GM03348 (cell line): ENCODE results near the gene PXT1.

ENCODE experiments used
- DNase-seq: peaks from one replicate; pipeline ENCODE4 v3.0.0; 2012; ENCODE audit warnings: low spot score

PXT1 gene

GRCh38 chr6:36387440-36388303 lies 55.0 kb downstream of the PXT1 start, which contains the start of gene ETV7:
Gene ETV7, minus strand, starts transcription at chr6:36387669. Its CDS starts 128 bp downstream, at chr6:36387541.
- DNase-seq, result peak; percentile 63

- peak; percentile 73 for DNase-seq
These were observed 55.9 kb downstream of the PXT1 start for GRCh38 chr6:36386495-36387439.

GRCh38 chr6:36384095-36384494 lies 58.6 kb downstream of the PXT1 start:
- DNase-seq, result no peak

GRCh38 chr6:36383606-36384005 lies 59.0 kb downstream of the PXT1 start:
- no peak for DNase-seq

GRCh38 chr6:36382976-36383375 lies 59.7 kb downstream of the PXT1 start:
- DNase-seq, result no peak

- no peak for DNase-seq
These were observed 60.9 kb downstream of the PXT1 start for GRCh38 chr6:36381502-36382389.

GRCh38 chr6:36380166-36380565 lies 62.5 kb downstream of the PXT1 start:
- no peak for DNase-seq

- DNase-seq, result no peak
These were observed 63.7 kb downstream of the PXT1 start for GRCh38 chr6:36378936-36379335.

GRCh38 chr6:36378243-36378920 lies 64.3 kb downstream of the PXT1 start:
- no peak for DNase-seq

- no peak for DNase-seq
These were observed 65.1 kb downstream of the PXT1 start for GRCh38 chr6:36377594-36377993.

GRCh38 chr6:36376742-36377141 lies 65.9 kb downstream of the PXT1 start:
- no peak for DNase-seq

- no peak for DNase-seq
These were observed 66.5 kb downstream of the PXT1 start for GRCh38 chr6:36376183-36376582.

- no peak for DNase-seq
These were observed 67.0 kb downstream of the PXT1 start for GRCh38 chr6:36375644-36376155.

GRCh38 chr6:36374972-36375371 lies 67.7 kb downstream of the PXT1 start:
- no peak for DNase-seq

GRCh38 chr6:36374194-36374593 lies 68.5 kb downstream of the PXT1 start:
- no peak for DNase-seq

- DNase-seq, result no peak
These were observed 69.2 kb downstream of the PXT1 start for GRCh38 chr6:36373368-36374019.

- DNase-seq, result no peak
These were observed 70.6 kb downstream of the PXT1 start for GRCh38 chr6:36372088-36372487.

GRCh38 chr6:36371211-36371610 lies 71.4 kb downstream of the PXT1 start:
- no peak for DNase-seq

GRCh38 chr6:36370638-36371037 lies 72.0 kb downstream of the PXT1 start:
- no peak for DNase-seq
